Nephron (organoid): ENCODE data around the gene ATP4A.

Source experiments
- H3K27ac Mint-ChIP-seq, 3 experiments: 2 replicates each; pipeline ENCODE4 v1.8.0; 2020; ENCODE audit warnings: mixed read lengths in 3 of 3, mild to moderate bottlenecking in 2 of 3, moderate library complexity in 1 of 3
- H3K27me3 Mint-ChIP-seq: 2 replicates; pipeline ENCODE4 v1.8.0; 2021; ENCODE audit warnings: low read depth, mild to moderate bottlenecking, moderate library complexity, mixed read lengths
- H3K36me3 Mint-ChIP-seq: 2 replicates; pipeline ENCODE4 v1.8.0; 2020; ENCODE audit warnings: low read depth, mixed read lengths
- H3K4me1 Mint-ChIP-seq: 2 replicates; pipeline ENCODE4 v1.8.0; 2020; ENCODE audit warnings: mixed read lengths
- H3K4me3 Mint-ChIP-seq, 3 experiments: 2 replicates each; pipeline ENCODE4 v1.8.0; 2020; ENCODE audit warnings: mild to moderate bottlenecking in 3 of 3, mixed read lengths in 3 of 3, moderate library complexity in 2 of 3
- H3K9me3 Mint-ChIP-seq: 2 replicates; pipeline ENCODE4 v1.8.0; 2020; ENCODE audit warnings: mixed read lengths
- TF ChIP-seq, protein P1 (sequence below), 3 experiments: fragments of 200-600 bp; sonication (generic); IDR thresholded peaks; one replicate each; pipeline ENCODE4 v1.5.0; 2021; ENCODE audit warnings: antibody characterized with exemption in 3 of 3; ENCODE audit not compliant: unreplicated experiment in 3 of 3

ATP4A gene

DNA sequence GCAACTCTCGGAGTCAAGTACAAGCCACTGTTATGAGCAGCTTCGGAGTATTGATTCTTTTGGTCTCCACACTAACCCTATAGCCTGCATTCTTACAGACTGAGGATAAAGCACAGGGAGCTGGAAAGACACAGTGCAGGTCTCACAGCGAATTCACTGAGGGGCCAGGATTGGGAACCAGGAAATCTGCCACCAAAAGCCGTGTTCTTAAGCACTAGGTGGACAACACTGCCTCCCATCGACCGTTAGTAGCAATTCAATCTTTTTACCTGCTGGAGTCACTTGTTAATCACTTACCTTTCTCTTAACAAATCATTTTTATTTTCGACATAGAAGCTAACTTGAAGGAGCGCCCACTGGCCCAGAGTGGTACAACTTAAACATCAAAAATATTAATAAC, 28.8 kb upstream of the ATP4A start:
- TF ChIP-seq, protein P1, sequence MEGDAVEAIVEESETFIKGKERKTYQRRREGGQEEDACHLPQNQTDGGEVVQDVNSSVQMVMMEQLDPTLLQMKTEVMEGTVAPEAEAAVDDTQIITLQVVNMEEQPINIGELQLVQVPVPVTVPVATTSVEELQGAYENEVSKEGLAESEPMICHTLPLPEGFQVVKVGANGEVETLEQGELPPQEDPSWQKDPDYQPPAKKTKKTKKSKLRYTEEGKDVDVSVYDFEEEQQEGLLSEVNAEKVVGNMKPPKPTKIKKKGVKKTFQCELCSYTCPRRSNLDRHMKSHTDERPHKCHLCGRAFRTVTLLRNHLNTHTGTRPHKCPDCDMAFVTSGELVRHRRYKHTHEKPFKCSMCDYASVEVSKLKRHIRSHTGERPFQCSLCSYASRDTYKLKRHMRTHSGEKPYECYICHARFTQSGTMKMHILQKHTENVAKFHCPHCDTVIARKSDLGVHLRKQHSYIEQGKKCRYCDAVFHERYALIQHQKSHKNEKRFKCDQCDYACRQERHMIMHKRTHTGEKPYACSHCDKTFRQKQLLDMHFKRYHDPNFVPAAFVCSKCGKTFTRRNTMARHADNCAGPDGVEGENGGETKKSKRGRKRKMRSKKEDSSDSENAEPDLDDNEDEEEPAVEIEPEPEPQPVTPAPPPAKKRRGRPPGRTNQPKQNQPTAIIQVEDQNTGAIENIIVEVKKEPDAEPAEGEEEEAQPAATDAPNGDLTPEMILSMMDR (IDR thresholded peaks at IDR 0.05; ENCODE audit: unreplicated experiment in 3 of 3): peak; percentile 49 to 54 (median 54)
- Mint-ChIP-seq H3K4me3 (no peak overlapping the region), H3K9me3 (no peaks in the 10 kb centered on the region), H3K27ac (peak overlapping the region in 2 of 3 experiments; percentile 25 to 57), H3K27me3 (peaks cover 10% of the 10 kb centered on the region), H3K4me1 (no peaks in the 10 kb centered on the region), H3K36me3 (no peaks in the 10 kb centered on the region)

DNA sequence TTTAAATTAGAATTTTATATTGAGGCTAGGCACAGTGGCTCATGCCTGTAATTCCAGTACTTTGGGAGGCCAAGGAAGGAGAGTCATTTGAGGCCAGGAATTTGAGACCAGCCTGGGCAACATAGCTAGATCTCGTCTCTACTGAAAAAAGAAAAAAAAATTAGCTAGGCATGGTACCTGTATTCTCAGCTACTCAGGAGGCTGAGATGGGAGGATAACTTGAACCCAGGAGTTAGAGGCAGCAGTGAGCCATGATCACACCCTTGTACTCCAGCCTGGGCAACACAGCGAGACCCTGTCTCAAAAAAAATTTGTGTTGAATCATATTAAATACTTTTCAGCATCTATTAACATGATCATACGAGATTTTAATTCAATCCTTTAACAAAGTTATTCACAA, 27.4 kb upstream of the ATP4A start:
- Mint-ChIP-seq H3K4me1 (no peaks in the 10 kb centered on the region), H3K36me3 (no peaks in the 10 kb centered on the region), H3K9me3 (no peaks in the 10 kb centered on the region), H3K4me3 (no peak overlapping the region), H3K27ac (no peak overlapping the region), H3K27me3 (peaks cover 11% of the 10 kb centered on the region)
- TF ChIP-seq, protein P1 (IDR thresholded peaks at IDR 0.05; ENCODE audit: unreplicated experiment in 3 of 3): no peak

DNA sequence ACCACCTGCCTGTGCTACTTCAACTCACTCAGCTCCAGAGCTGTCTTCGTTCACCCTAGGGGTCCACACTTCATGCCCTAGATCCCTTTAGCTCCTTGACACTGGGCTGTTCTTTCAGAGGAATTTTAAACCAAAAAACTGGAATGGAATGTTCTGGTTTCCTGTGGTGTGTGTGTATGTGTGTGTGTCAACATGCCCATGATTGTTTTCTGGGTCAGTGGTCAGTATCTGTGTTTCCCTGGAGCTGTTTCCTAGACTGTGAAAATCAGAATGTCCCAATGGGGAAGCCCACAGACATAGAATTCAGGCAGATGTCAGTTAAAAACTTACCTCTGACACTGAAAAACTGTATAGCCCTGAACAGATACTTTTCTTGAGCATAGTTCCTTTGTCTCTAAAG, 23.9 kb upstream of the ATP4A start:
- Mint-ChIP-seq H3K27ac (no peak overlapping the region), H3K4me3 (no peak overlapping the region), H3K4me1 (no peaks in the 10 kb centered on the region), H3K36me3 (no peaks in the 10 kb centered on the region), H3K27me3 (peaks cover 13% of the 10 kb centered on the region), H3K9me3 (no peaks in the 10 kb centered on the region)
- TF ChIP-seq, protein P1 (IDR thresholded peaks at IDR 0.05; ENCODE audit: unreplicated experiment in 3 of 3): no peak

DNA sequence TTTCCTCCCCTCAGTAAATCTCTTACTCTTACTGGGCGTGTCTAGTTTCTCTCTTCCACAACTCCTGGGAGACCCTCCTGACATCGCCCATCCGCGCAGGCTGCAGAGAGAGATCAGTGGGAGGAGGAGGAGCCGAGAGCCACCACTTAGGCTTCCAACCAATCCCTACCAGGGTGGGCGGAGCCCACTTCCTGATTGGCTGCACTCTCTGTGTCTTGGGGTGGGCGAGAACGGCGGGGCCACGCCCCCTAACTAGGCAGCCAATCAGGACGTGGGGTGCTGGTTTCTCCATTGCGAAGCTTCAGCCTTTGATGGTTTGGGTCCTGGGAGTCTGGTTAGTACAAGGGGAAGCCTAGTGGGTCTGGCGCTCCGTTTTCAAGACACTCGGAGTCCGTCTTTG, 22.4 kb upstream of the ATP4A start, which contains the start of gene PMIS2:
Gene PMIS2 (plus strand): TSS at position 326 of the 400 bp plus-strand sequence. CDS start 87 bp downstream, outside the sequence.
- H3K27ac Mint-ChIP-seq: no peak within 1 kb of the TSS
- H3K4me1 Mint-ChIP-seq: no peaks in the 10 kb centered on the region
- peaks cover 10% of the 10 kb centered on the region for H3K27me3 Mint-ChIP-seq
- H3K36me3 Mint-ChIP-seq: no peaks in the 10 kb centered on the region
- no peak within 1 kb of the TSS for H3K4me3 Mint-ChIP-seq
- H3K9me3 Mint-ChIP-seq: no peaks in the 10 kb centered on the region
- TF ChIP-seq, protein P1 (IDR thresholded peaks at IDR 0.05; ENCODE audit: unreplicated experiment in 3 of 3): no peak

DNA sequence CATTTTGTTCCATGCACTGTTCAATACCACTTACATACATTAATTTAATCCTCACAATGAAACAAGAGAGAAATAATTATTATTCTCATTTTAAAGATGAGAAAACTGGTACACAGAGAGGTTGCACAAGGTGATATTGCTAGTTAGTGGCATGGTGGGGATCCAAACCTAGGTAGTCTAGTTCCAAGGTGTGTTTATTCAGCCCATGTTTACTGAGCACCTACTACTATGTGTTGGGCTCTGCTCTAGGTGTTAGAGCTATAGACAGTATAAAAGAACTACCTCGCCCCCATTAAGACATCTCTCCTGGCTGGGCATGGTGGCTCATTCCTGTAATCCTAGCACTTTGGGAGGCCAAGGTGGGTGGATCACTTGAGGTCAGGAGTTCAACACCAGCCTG, 19.3 kb upstream of the ATP4A start:
- Mint-ChIP-seq H3K27me3 (peaks cover 10% of the 10 kb centered on the region), H3K4me1 (no peaks in the 10 kb centered on the region), H3K36me3 (no peaks in the 10 kb centered on the region), H3K4me3 (no peak overlapping the region), H3K9me3 (peaks cover 1% of the 10 kb centered on the region), H3K27ac (no peak overlapping the region)
- TF ChIP-seq, protein P1 (IDR thresholded peaks at IDR 0.05; ENCODE audit: unreplicated experiment in 3 of 3): no peak

DNA sequence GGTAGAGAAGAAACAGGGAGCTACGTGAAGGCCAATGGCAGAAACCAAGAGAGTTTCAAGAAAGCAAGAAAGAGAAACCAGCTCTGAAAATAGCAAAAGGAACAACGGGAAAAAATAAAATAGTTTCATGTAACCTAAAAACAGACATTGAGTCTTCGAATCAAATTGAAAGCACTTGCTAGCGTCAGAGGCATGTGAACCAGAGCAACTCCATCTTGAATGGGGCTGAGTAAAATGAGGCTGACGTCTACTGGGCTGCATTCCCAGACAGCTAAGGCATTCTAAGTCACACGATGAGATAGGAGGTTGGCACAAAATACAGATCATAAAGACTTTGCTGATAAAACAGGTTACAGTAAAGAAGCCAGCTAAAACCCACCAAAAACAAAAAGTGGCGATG, 15.2 kb upstream of the ATP4A start:
- TF ChIP-seq, protein P1 (IDR thresholded peaks at IDR 0.05; ENCODE audit: unreplicated experiment in 3 of 3): no peak
- no peaks in the 10 kb centered on the region for H3K4me1 Mint-ChIP-seq
- no peak overlapping the region for H3K27ac Mint-ChIP-seq
- H3K36me3 Mint-ChIP-seq: peaks cover 4% of the 10 kb centered on the region
- H3K9me3 Mint-ChIP-seq: peaks cover 27% of the 10 kb centered on the region
- H3K4me3 Mint-ChIP-seq: no peak overlapping the region
- peaks cover 11% of the 10 kb centered on the region for H3K27me3 Mint-ChIP-seq
